IPS-18c (cell line): ENCODE measurements around the gene BPIFB2.
"Not testable (repeated sequence)": the region's sequence is repeated elsewhere in the genome, so short reads cannot be mapped to it uniquely, and the experiment has no call there.

Experiments used
- H3K4me3 ChIP-seq: 2 replicates; pipeline ENCODE4 v1.7.0; 2013; ENCODE audit warnings: low read depth, mild to moderate bottlenecking, low read length, moderate library complexity; ENCODE audit not compliant: insufficient read depth
- H3K9me3 ChIP-seq: one replicate; pipeline ENCODE4 v1.6.1; 2013; ENCODE audit warnings: mild to moderate bottlenecking, low read length, moderate library complexity; ENCODE audit not compliant: control insufficient read depth, insufficient read depth

BPIFB2 gene

DNA sequence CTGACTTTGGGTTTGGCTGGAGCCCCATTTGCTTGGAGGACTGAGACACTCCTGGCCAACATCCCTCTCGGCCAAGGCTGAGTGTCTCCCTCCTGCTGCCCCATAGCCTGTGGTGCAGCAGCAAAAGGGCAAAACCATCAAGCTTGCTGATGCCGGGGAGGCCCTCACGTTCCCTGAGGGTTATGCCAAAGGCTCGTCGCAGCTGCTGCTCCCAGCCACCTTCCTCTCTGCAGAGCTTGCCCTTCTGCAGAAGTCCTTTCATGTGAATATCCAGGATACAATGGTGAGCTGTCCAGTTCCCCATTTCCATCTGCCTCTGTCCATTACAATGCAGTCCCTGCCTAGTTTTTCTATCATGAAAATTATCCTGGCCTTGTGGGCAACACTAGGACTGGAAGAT lies 30.0 kb downstream of the BPIFB2 start:
- Histone ChIP-seq H3K9me3 (peaks cover 2% of the 10 kb centered on the region), H3K4me3 (no peak overlapping the region)

DNA sequence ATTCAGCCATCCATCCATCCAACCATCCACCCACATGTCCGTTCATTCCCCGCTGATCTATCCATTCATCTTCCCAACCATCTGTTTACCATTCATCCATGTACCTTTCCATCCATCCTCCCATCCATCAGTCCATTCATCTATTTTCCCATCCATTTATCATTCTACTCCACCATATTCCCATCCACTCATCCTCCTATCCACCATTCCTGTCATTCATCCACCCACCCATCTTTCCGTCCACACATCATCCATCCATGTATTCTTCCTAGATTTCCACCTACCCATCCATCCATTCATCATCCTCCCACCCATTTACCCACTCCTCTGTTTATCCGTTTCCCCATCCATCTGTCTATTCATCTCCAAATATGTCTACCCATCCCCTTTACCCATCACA lies 30.7 kb downstream of the BPIFB2 start:
- no peak overlapping the region for H3K4me3 ChIP-seq
- peaks cover 2% of the 10 kb centered on the region for H3K9me3 ChIP-seq

- Histone ChIP-seq H3K4me3 (no peak overlapping the region), H3K9me3 (peaks cover 4% of the 10 kb centered on the region)
Measured at GRCh38 chr20:33042430-33042829, 34.9 kb downstream of the BPIFB2 start.

DNA sequence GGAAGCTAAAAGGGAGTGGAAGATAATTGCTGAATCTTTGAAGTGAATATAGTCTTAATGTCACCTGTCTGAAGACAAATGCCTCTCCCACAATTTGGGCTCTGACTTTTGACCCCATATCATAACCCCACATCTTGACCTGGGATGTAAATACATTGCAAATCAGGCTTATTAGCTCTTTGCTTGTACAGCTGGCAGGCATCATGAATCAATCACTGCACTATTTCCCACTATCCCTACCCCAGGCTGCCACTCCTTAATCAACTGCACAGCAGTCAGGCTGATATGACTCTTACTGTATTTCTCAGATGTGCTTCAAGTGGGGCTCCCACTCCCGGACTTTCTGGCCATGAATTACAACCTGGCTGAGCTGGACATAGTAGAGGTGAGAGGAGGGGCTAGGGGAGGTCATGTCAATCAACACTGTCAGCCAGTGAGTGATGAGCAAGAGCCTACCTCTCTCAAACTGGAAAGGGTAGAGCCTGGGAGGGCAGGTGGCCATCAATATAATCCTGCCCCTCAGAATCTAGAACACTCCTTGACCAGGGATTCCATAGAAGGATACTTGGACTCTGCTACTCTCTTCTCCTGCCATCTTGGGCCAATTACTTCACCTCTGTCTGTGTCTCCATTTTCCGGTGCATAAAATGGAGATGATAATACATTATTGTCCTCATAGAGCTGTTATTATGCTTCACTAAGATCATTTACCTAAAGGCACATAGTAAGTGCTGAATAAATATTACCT lies 35.7 kb downstream of the BPIFB2 start:
- peaks cover 4% of the 10 kb centered on the region for H3K9me3 ChIP-seq
- H3K4me3 ChIP-seq = no peak overlapping the region

DNA sequence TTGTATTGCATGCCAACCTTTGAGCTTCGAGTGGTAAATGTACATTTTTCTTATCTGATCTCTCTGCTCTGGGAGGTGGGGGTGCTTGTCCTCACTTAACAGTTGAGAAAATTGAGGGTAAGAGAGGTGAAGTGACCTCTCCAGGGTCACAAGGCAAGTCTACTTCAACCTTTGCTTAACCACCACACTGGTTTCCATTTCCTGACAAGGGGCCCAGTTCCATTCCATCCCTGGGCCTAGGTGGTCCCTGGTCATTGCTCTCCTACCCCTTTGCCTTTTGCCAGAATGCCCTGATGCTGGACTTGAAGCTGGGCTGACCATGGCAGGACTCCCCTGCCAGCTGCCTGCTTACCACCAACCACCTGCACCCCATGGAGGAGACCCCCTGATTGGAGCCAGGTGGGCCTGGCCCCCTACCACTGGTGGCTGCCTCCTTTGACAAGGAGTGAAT lies 36.3 kb downstream of the BPIFB2 start:
- H3K9me3 ChIP-seq = peaks cover 4% of the 10 kb centered on the region
- H3K4me3 ChIP-seq = no peak overlapping the region

- H3K9me3 ChIP-seq, H3K4me3 ChIP-seq: not testable (repeated sequence)
Measured at GRCh38 chr20:33045129-33045721, 37.7 kb downstream of the BPIFB2 start.

GRCh38 chr20:33046412-33046811 lies 38.9 kb downstream of the BPIFB2 start:
- peaks cover 4% of the 10 kb centered on the region for H3K9me3 ChIP-seq
- H3K4me3 ChIP-seq = no peak overlapping the region; the same call in 1 of the 2 replicates

DNA sequence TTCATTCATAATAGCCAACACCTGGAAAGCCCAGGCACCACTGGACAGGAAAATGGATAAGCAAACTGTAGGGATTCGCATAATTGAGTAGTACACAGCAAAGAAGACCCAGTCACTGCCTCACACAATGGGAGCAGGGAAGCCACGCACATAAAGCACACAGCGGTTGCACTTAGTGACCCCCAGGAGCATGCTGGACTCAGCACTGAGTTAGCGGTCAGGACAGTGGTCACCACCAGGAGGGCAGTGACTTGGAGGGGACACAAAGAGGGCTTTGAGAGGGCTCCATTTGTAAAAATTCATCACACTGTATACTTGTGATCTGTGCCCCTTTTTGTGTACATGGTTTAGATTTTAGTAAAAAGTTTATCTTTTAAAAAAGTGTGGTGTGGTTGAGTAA lies 43.8 kb downstream of the BPIFB2 start:
- H3K9me3 ChIP-seq = no peaks in the 10 kb centered on the region
- no peak overlapping the region for H3K4me3 ChIP-seq

DNA sequence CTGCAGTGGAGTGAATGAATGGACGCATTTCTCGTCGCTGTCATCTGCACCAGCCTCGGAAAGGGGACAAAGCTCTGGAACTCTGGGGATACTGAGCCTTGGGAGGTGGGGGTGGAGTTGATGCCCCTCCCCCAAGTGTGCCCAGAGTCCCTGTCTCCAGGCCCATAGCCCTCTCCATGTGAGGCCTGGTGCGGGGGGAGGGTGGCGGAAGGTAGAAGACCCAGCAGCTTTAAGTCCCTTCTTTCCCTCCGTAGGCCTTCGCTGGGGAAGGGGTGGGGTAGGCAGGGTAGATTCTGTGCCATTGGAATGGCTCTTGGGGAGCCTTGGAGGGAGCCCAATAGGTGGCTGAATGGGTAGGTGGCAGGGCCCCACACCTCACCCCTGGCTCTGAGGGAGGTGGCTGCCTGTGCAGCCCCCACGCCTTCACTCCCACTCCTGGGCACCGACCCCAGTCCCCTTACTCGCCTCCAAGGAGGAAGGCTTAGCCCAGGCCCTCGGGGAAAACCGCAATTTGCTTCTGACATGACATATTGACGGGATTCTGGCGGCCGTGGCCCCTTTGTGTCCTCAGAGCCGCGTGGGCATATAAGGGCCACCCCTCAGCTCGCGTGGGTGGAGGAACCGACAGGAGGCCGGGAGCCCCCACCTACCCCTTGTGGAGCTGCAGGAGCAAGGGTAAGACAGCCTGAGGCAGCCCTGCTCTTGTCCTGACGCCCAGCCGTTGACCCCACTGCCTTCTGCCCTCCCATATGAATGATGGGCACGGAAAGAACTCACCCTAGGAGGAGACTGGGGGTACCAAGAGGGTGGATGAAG lies 46.0 kb downstream of the BPIFB2 start, which contains the start of gene BPIFB3:
Gene BPIFB3 (plus strand): TSS at position 613 of the 816 bp plus-strand sequence. CDS start 1,533 bp downstream, outside the sequence.
- H3K9me3 ChIP-seq = no peaks in the 10 kb centered on the region
- no peak within 1 kb of the TSS for H3K4me3 ChIP-seq

GRCh38 chr20:33054381-33054780 lies 46.9 kb downstream of the BPIFB2 start:
- H3K4me3 ChIP-seq = no peak overlapping the region
- no peaks in the 10 kb centered on the region for H3K9me3 ChIP-seq

GRCh38 chr20:33054791-33055190 lies 47.3 kb downstream of the BPIFB2 start:
- Histone ChIP-seq H3K9me3 (no peaks in the 10 kb centered on the region), H3K4me3 (no peak overlapping the region)

GRCh38 chr20:33059136-33059535 lies 51.6 kb downstream of the BPIFB2 start:
- Histone ChIP-seq H3K4me3 (no peak overlapping the region), H3K9me3 (no peaks in the 10 kb centered on the region)

- Histone ChIP-seq H3K9me3 (no peaks in the 10 kb centered on the region), H3K4me3 (no peak overlapping the region)
Measured at GRCh38 chr20:33059741-33060390, 52.4 kb downstream of the BPIFB2 start.

- H3K4me3 ChIP-seq = no peak overlapping the region
- no peaks in the 10 kb centered on the region for H3K9me3 ChIP-seq
Measured at GRCh38 chr20:33061658-33062028, 54.1 kb downstream of the BPIFB2 start.

DNA sequence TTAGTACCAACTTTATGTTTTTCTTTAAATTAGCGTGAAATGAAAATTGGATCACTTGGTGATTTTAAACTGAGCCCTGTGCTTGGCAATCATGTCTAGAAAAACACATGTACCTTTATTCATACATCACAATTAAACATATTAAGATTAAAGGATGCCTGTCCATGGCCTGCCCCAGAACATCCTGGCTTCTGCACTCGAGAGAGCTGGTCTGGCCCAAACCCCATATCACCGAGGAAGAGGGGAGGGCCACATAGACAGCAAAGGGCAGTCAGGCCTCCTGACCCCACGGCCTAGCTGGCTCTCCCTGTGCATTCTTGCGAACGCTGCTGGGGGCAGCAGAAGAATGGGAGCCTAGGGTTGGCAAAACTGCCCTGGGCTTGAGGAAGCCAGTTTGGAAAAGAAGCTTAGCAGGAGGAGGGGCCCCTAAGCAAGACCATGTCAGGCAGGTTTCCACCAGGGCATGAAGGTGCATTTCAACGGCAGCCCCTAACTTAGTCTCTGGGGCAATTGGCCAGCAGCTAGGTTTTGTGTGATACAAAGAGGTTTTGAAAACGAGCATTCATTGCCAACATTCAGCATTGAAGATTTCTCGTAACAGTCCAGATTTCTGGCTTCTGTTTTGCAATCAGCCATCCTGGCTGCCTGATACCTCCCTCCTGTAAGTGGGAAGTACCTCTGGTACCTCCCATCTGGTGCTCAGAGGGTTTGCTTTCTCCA lies 54.8 kb downstream of the BPIFB2 start:
- Histone ChIP-seq H3K4me3 (no peak overlapping the region), H3K9me3 (no peaks in the 10 kb centered on the region)

- Histone ChIP-seq H3K9me3 (no peaks in the 10 kb centered on the region), H3K4me3 (no peak overlapping the region)
Measured at GRCh38 chr20:33062825-33063149, 55.3 kb downstream of the BPIFB2 start.

DNA sequence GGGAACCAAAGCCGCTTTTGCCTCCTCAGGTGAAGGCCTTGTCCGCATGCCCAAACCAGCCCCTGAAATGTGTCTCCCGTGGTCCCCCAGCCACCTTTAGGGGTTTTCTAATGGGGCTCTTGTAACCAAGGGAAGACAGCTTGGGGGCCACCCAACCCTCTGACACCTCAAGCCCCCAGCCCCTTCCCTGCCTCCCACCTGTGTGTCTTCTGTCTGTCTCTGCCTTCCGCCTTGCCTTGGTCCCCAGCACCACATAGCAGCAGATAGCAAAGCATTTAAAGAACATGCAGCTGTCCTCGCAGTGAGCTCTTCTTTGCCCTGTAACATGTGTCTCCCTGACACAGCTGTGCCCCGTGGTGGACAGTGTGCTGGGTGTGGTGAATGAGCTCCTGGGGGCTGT lies 55.8 kb downstream of the BPIFB2 start:
- H3K9me3 ChIP-seq = no peaks in the 10 kb centered on the region
- H3K4me3 ChIP-seq = no peak overlapping the region
